Adipose tissue (tissue), 3 donors: Measurements from ENCODE around the gene IL12RB2. TPM values are rescaled to one million over a fixed set of nuclear protein-coding genes. Genes with fewer than 3 reads are reported as not detected.

Experiments used
- H3K27ac ChIP-seq: one replicate; pipeline ENCODE4 v1.5.1; 2013; ENCODE audit warnings: low read depth, low read length
- WGBS, 3 donors: extraction: QIAGEN DNeasy Blood & Tissue Kit; methylation state at CpG; one replicate each; pipeline ENCODE4 v1.1.7; 2013; 5-methylcytosine and 5-hydroxymethylcytosine counted together
- polyA plus RNA-seq, 3 donors: library from polyadenylated mRNA; stranded (reverse); fragments of 200-250 nt; gene quantifications; one replicate each; pipeline ENCODE4 v1.2.3, GENCODE V29; 2013
- donor health status: healthy with polysubstance abuse.
- donor health status: Bipolar disorder and iron deficiency.
- donor health status: healthy.

The IL12RB2 gene
- polyA plus RNA-seq, 3 donors = 0.46 to 0.97 (median 0.90) TPM

DNA sequence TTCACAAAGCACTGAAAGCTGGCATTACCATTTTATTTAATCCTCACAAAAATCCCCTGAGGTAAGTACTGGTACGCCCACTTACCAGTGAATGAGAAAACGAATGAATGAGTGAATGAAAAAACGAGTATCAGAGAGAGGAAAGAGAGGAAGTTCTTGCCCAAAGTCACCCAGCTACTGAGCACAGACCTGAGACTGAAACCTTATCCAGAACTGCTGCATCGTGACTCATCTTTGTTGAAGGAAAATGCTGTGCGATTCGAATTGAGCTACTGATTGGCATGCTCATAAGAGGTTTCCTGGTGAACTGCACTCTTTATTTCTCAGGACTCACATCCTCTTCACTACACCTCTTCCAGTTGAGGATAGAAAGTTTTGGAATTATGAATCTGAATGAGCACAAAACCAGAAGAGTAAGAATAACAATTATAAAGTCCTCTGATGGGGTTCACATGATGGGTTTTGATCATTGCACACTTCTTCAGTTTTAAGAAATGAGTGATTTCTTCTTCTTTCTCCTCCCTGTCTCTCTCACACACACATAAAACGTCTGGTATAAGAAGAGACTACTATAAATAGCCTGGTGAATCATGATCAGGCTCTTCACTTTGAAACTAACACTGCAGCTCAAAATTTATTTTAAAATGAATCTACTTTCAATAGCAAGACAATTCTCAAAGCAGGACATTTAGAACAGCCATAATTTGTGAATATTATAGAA, 32.1 kb downstream of the IL12RB2 start:
- H3K27ac ChIP-seq = no peak overlapping the region
- WGBS, 3 donors = 53 to 60% (median 58%) methylated on average over 7 of the region's 7 CpGs

- H3K27ac ChIP-seq = no peak overlapping the region
- WGBS, 3 donors = 66 to 72% (median 69%) methylated on average over 5 of the region's 5 CpGs
Observed at GRCh38 chr1:67342076-67342890, 34.6 kb downstream of the IL12RB2 start.

DNA sequence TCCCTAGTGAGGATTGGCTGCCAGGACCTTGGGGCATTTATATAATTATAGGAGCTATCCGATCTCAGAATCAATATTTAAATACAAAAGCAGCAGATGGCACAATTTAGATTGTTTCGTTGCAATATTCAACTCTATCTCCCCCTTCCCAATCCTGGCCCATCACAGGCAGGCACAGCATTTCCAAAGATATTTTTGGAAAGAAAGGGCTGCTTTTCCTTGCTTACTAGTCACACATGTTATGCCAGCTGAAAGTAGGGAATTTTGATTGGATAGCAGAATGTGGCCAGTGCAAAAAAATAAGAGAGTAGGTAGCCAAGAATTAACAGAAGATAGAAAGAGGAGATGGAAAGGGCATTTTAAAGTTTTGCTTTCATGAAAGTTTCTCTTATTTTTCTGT, 37.9 kb downstream of the IL12RB2 start:
- no peak overlapping the region for H3K27ac ChIP-seq
- 23 to 64% (median 56%) methylated on average over 2 of the region's 2 CpGs for WGBS, 3 donors

DNA sequence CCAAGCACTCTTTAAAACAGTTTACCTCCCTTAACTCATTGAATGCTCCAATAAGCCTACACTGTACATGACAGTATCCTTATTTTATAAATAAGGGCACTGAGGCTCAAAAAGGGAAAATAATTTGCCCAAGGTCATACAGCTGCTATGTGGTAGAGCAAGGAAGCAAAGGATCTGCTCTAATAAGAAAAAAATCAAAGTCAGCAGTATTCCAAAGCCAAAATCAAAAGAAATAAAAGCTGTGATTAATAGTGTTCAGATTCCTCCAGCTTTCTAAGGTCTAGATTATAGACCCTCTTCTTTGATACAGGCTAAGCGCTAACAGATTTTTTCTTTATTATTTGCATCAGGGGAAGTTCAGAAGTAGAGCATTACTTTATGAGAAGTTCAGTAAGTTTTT, 39.3 kb downstream of the IL12RB2 start:
- WGBS, 3 donors = 96 to 100% (median 100%) methylated on average over 1 of the region's 1 CpG
- H3K27ac ChIP-seq = no peak overlapping the region

DNA sequence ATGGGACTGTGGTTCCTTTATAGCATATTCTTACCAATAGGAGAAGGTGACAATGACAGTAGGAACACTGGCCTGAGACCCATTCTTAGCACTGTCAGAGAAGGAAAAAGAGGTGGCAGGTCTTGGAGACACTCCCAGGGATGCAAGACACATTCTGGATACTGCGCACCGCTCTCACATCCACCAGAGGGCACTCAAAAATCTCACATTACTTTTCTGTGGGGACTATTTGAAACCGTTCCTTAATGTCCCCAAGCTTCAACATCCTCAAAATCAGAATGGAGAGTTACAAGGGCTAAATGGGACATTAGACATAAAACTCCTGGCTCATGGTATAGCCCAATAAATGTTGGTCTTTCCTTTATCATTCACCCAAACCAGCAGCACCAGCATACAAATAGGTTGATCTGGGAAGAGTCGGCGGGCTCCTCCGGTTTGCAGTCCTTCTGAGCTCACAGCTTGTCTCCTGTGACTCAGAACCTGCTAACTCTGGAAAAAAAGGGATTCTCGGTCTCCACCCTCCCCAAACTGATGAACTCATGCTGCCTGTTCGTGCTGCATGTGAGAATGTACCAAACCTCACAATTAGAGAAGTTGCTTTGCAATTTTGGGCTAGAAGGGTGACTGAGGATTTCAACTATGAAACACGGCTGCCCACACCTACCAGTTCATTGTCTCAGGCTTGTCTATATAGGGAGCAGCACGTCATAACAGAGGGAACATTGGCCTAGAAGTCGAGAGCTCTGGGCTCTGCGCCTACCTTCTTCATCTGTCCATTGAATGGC, 40.2 kb downstream of the IL12RB2 start:
- WGBS, 3 donors = 62 to 70% (median 67%) methylated on average over 12 of the region's 12 CpGs
- H3K27ac ChIP-seq = no peak overlapping the region

DNA sequence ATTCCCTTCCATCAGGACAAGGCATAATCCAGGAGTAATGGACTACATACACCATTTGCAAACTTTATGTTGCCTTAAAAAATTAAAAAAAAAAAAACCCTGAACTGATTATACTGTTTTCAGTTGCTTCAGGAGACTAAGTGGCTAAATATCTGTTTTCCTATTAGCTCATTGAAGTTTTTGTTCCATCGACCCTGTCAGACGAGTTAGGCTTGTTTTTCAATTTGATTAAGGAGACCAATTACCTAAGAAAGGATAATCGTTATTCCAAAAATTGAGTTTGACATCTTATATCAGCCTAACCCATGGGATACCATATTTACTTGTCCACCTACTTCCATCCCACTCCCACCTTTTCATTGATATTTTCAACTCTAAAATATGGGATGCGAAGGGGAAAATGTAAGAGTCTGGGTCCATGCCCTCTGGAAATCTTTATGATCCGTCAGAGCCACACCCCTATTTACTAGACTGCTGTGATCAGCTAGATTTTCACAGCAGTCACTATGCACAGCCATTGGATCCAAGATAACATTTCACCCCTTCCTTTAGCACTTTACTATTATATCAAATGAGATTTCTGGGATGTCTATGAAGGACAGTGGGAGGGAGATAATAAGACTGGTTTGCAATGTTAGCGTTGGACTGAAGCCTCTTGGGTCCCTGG, 41.0 kb downstream of the IL12RB2 start:
- WGBS, 3 donors = 66 to 87% (median 84%) methylated on average over 6 of the region's 6 CpGs
- H3K27ac ChIP-seq = no peak overlapping the region

- H3K27ac ChIP-seq = no peak overlapping the region
- 79 to 86% (median 83%) methylated on average over 2 of the region's 2 CpGs for WGBS, 3 donors
Observed at GRCh38 chr1:67350783-67351182, 43.1 kb downstream of the IL12RB2 start.

DNA sequence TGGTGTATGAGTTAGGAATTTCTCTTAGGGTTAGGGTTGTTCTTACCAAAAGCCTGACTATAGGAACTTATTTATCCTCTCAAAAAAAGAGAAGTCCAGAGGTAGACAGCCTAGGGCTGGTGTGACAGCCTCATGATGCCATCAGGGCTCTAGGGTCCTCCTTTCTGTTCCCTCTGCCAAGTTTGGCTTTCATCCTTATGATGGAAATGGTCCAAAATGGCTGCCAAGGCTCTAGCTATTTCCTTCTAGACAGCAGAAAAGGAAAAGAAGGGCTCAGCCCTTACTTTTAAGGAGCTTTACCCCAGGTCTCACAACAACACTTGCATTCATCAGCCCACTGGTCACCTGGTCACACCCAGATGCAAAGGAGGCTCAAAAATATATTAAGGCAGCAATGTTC, 44.5 kb downstream of the IL12RB2 start:
- no peak overlapping the region for H3K27ac ChIP-seq

GRCh38 chr1:67355745-67356424, 48.2 kb downstream of the IL12RB2 start:
- H3K27ac ChIP-seq = no peak overlapping the region
- WGBS, 3 donors = 87 to 90% (median 89%) methylated on average over 3 of the region's 3 CpGs

DNA sequence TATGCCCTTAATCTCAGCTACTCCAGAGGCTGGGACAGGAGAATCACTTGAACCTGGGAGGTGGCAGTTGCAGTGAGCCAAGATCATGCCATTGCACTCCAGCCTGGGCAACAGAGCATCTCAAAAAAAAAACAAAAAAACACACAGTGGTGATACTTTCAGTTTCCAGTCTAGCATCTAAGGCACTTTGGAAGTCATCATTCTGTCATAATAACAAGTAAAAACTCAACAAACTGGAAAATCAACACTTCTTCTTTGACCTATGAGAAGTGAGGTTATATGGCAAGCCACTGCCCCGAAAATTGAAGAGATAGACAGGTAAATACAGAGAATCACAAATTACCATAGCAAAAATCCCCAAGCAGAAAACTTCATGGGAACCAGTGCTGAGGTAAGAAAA, 51.9 kb downstream of the IL12RB2 start:
- no peak overlapping the region for H3K27ac ChIP-seq
- WGBS, 3 donors = 41 to 95% (median 94%) methylated on average over 1 of the region's 1 CpG

DNA sequence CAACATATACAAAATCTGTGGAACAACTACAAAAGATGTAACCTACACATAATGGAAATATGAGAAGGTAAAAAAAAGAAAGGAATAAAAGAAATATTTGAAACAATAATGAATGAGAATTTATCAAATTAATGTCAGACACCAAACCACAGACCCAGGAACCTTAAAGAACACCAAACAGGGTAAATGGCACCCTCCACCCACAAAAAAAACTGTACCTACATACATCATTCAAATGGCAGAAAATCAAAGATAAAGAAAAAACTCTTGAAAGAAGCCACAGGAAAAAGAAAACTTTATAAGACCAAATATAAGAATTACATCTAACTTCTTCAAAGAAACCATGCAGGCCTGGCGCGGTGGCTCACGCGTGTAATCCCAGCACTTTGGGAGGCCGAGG, 54.0 kb downstream of the IL12RB2 start:
- 96 to 99% (median 99%) methylated on average over 5 of the region's 5 CpGs for WGBS, 3 donors

GRCh38 chr1:67367370-67368045, 59.8 kb downstream of the IL12RB2 start:
- 37 to 53% (median 52%) methylated on average over 8 of the region's 8 CpGs for WGBS, 3 donors
- no peak overlapping the region for H3K27ac ChIP-seq

More for the DNA sequence above, 54.0 kb downstream of the IL12RB2 start:
- no peak overlapping the region for H3K27ac ChIP-seq

GRCh38 chr1:67368046-67368514, 60.4 kb downstream of the IL12RB2 start:
- WGBS, 3 donors = 57 to 80% (median 61%) methylated on average over 1 of the region's 1 CpG
- no peak overlapping the region for H3K27ac ChIP-seq

DNA sequence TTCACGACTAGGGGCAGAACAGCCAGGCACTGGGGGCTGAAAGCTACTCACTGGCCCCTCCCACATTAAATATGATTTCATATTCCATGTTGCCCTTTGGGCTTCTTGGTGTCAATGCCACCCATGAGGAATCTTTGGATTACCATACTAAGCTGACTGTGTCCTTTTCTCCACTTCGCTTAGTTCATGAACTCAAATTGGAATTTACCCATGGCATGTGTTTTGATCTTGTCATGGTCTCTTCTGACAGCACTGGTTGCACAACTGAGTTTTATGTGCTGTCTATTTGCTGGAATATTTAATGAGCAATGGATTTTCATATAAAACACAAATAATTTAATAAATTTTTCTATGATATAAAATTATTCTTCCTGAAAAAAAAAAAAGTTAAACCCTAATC, 63.4 kb downstream of the IL12RB2 start:
- H3K27ac ChIP-seq = no peak overlapping the region
- 79 to 85% (median 84%) methylated on average over 2 of the region's 2 CpGs for WGBS, 3 donors

GRCh38 chr1:67371681-67372080, 64.0 kb downstream of the IL12RB2 start:
- no peak overlapping the region for H3K27ac ChIP-seq
- 74 to 81% (median 79%) methylated on average over 5 of the region's 5 CpGs for WGBS, 3 donors

GRCh38 chr1:67372136-67372535, 64.5 kb downstream of the IL12RB2 start:
- no peak overlapping the region for H3K27ac ChIP-seq
- WGBS, 3 donors = 46 to 70% (median 69%) methylated on average over 3 of the region's 3 CpGs

GRCh38 chr1:67372898-67373297, 65.2 kb downstream of the IL12RB2 start:
- H3K27ac ChIP-seq = no peak overlapping the region
